Gastrocnemius medialis (tissue), 4 donors: Measurements from ENCODE around the gene GABPA. TPM values are rescaled to one million over a fixed set of nuclear protein-coding genes. Genes with fewer than 3 reads are reported as not detected.

Experiments used
- ATAC-seq, 2 donors: fragments of 150-250 bp; one replicate each; pipeline ENCODE4 v1.9.1; 2016
- DNase-seq, 2 donors: peaks; one replicate each; pipeline ENCODE4 v3.0.0-alpha.2; 2019
- H3K27ac ChIP-seq, 4 donors: fragments of 200-600 bp; sonication (generic); 1 replicate in 1 of 4; 2 replicates in 3 of 4; pipeline ENCODE4 v1.5.1; 2016 to 2018; ENCODE audit warnings: mild to moderate bottlenecking in 2 of 4, moderate library complexity in 1 of 4
- H3K27me3 ChIP-seq, 3 donors: fragments of 200-600 bp; sonication (generic) in 2 of 3; 1 replicate in 1 of 3; 2 replicates in 2 of 3; pipeline versions ENCODE4 v1.5.1 to v1.6.0; 2016 to 2019; ENCODE audit warnings: mild to moderate bottlenecking in 1 of 3, moderate library complexity in 1 of 3
- H3K36me3 ChIP-seq, 2 donors: fragments of 200-600 bp; sonication (generic) in 1 of 2; one replicate each; pipeline ENCODE4 v1.5.1; 2017 to 2018
- H3K4me1 ChIP-seq, 2 donors: fragments of 200-600 bp; sonication (generic) in 1 of 2; one replicate each; pipeline ENCODE4 v1.5.1; 2016 to 2017; ENCODE audit warnings: mild to moderate bottlenecking in 2 of 2
- H3K4me3 ChIP-seq, 4 donors: fragments of 200-600 bp; sonication (generic) in 3 of 4; 1 replicate in 1 of 4; 2 replicates in 3 of 4; pipeline ENCODE4 v1.5.1; 2016 to 2019; ENCODE audit warnings: mild to moderate bottlenecking in 2 of 4
- H3K9me3 ChIP-seq, 3 donors: fragments of 200-600 bp; sonication (generic) in 2 of 3; 1 replicate in 1 of 3; 2 replicates in 2 of 3; pipeline ENCODE4 v1.5.1; 2016 to 2019
- POLR2A ChIP-seq, 2 donors: fragments of 450-650 bp; IDR thresholded peaks; one replicate each; pipeline ENCODE4 v1.6.1; 2017; ENCODE audit warnings: antibody characterized with exemption in 2 of 2, mild to moderate bottlenecking in 2 of 2, moderate library complexity in 2 of 2
- in situ Hi-C, 4 donors: fragments of 200-750 bp; cut with MboI; loops; one replicate each; pipeline versions ENCODE4 v1.15.0 to v1.8.0; 2017; ENCODE audit warnings: low sequenced_read_pairs in 4 of 4
- intact Hi-C: fragments of 100-400 bp; cut with DNase I; formaldehyde crosslinking; loops from one replicate; pipeline ENCODE4 v1.15.1; 2023; ENCODE audit warnings: low total_unique reads
- total RNA-seq, 4 donors: library from RNA; depleted of rRNA; stranded (reverse); fragments of >200 nt; gene quantifications; one replicate each; pipeline versions ENCODE4 v1.1.0 to v1.2.3, GENCODE V29; 2016
- TF ChIP-seq, protein P1 (sequence below), 5 experiments: fragments of 450-650 bp in 3 of 5; fragments of 200-600 bp in 2 of 5; sonication (generic) in 2 of 5; IDR thresholded peaks in 4 of 5; conservative IDR thresholded peaks in 1 of 5; 1 replicate in 4 of 5; 2 replicates in 1 of 5; pipeline ENCODE4 v1.5.1; 2016 to 2019; ENCODE audit warnings: antibody characterized with exemption in 5 of 5, mild to moderate bottlenecking in 3 of 5, moderate library complexity in 3 of 5

Gene GABPA
- total RNA-seq, 4 donors from 2014 or later, result 10.6 to 26.2 (median 15.5) TPM

DNA sequence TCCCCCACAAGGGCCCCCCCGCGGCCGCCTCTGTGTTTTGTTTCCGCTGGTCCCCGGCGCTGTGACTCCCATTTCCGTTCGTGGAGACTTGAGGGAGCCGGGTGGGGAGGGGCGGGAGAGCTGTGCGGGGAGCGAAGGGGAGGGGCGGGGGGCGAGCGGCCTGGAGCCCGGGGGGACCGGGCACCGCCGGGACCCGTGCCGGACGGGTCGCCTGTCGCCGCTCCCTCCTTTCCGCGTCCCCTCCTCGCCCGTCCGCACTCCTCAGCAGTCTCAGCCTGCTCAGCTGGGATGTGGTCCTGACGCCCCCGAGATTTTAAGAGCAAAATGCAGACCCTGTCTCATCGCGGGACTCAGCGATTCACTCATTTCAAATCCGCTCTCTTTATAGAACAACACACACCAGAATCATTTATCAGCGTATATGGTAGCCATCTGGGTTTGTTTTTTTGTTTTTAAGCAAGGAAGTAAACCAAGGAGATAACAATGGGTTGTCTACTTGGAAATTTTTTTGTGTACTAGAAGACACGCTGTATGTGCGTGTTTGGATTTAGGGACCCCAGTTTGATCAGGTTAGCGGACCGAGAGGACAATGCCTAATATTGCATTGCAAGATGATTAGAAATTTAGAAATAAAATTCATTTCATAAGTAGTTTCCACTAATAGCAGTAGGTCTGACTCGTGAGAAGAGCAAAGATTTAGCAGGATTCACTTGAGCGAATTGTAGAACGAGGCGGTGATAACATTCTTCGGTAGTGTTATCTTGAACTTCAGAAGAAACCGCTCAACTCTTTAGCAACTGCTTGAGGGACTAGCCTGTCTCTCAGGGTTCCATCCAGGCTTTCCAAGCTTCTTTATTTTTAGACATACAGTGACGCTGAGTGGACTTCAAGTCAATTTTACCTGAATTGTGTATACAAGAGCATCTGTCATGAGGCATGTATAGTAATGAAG is 1.1 kb downstream of the GABPA start:
- peak overlapping the region; percentile 94 to 99 (median 98) for H3K27ac ChIP-seq
- no peaks in the 10 kb centered on the region for H3K9me3 ChIP-seq
- intact Hi-C loops, result loop anchor here (1.0 to 2.0 kb wide), 2 partner anchors 129 to 1109 kb away; partner anchors contain the start of genes ADAMTS1 and MRPL39
- peaks cover 52 to 53% of the 10 kb centered on the region in 2 donors for H3K4me1 ChIP-seq
- H3K27me3 ChIP-seq, result no peaks in the 10 kb centered on the region
- peak; percentile 64 to 69 for ATAC-seq
- peak; percentile 83 to 89 for DNase-seq
- in situ Hi-C loops, result loop anchor here in 1 of 4 donors (10.0 kb wide), 1 partner anchor 131 kb away; the partner anchor contains the start of gene MRPL39
- peak overlapping the region; percentile 81 to 98 (median 92) for H3K4me3 ChIP-seq
- no peaks in the 10 kb centered on the region for H3K36me3 ChIP-seq
- no peak for TF ChIP-seq POLR2A (IDR thresholded peaks at IDR 0.05)
- TF ChIP-seq, protein P1, sequence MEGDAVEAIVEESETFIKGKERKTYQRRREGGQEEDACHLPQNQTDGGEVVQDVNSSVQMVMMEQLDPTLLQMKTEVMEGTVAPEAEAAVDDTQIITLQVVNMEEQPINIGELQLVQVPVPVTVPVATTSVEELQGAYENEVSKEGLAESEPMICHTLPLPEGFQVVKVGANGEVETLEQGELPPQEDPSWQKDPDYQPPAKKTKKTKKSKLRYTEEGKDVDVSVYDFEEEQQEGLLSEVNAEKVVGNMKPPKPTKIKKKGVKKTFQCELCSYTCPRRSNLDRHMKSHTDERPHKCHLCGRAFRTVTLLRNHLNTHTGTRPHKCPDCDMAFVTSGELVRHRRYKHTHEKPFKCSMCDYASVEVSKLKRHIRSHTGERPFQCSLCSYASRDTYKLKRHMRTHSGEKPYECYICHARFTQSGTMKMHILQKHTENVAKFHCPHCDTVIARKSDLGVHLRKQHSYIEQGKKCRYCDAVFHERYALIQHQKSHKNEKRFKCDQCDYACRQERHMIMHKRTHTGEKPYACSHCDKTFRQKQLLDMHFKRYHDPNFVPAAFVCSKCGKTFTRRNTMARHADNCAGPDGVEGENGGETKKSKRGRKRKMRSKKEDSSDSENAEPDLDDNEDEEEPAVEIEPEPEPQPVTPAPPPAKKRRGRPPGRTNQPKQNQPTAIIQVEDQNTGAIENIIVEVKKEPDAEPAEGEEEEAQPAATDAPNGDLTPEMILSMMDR (IDR thresholded peaks at IDR 0.05 in 4 of 5, conservative IDR thresholded peaks at IDR 0.05 in 1 of 5), result no peak

DNA sequence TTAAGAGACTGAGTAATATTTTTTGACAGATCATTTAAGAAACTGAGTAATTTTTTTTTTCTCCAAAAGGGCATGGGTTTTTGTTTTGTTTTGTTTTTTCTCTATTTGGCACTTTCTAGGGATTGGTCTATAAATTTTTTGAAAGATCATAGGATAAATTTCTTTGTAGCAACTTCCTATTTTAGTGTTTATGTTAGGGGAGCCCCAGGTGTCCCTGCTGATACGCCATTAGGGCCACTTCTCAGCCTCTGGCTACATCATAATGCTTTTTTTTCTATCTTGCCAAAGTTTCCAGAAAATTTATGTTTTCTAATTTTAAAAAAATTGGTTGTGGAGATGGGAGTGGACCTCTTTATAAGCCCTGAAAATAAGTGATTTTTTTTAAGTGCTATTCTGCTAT is 2.6 kb downstream of the GABPA start:
- no peaks in the 10 kb centered on the region for H3K27me3 ChIP-seq
- H3K4me3 ChIP-seq, result peak overlapping the region in 1 of 4 donors; percentile 81
- intact Hi-C loops (no loop called here), in situ Hi-C loops (loop anchor here in 1 of 4 donors (10.0 kb wide), 1 partner anchor 133 kb away; the partner anchor contains the start of gene MRPL39)
- peaks cover 37 to 38% of the 10 kb centered on the region in 2 donors for H3K4me1 ChIP-seq
- H3K9me3 ChIP-seq, result no peaks in the 10 kb centered on the region
- no peaks in the 10 kb centered on the region for H3K36me3 ChIP-seq
- ATAC-seq, result no peak
- DNase-seq, result no peak
- TF ChIP-seq, protein P1 (IDR thresholded peaks at IDR 0.05 in 4 of 5, conservative IDR thresholded peaks at IDR 0.05 in 1 of 5), result no peak
- no peak for TF ChIP-seq POLR2A (IDR thresholded peaks at IDR 0.05)
- H3K27ac ChIP-seq, result peak overlapping the region; percentile 94 to 99 (median 98)

DNA sequence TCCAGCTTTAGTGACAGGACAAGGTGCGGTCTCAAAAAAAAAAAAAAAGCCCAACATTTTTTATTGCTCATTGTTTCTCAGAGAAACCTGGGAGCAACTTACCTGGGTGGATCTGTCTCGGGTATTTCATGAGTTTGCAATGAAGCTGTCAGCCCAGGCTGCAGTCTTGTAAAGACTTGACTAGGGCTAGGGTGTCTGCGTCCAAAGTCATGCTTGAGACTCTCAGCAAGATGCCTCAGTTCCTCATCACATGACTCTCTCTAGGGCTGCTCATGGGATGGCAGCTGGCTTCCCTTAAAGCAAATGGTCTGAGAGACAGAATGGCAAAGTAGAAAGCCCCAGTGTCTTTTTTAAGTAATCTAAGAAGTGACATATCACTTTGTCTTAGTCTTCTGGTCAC is 8.1 kb downstream of the GABPA start:
- in situ Hi-C loops (no loop called here), intact Hi-C loops (no loop called here)
- Histone ChIP-seq H3K4me1 (peaks cover 7 to 8% of the 10 kb centered on the region in 2 donors), H3K27me3 (no peaks in the 10 kb centered on the region), H3K4me3 (no peak overlapping the region), H3K27ac (no peak overlapping the region), H3K36me3 (peaks cover 0 to 11% of the 10 kb centered on the region in 2 donors), H3K9me3 (no peaks in the 10 kb centered on the region)
- DNase-seq (no peak), ATAC-seq (no peak)
- no peak for TF ChIP-seq POLR2A (IDR thresholded peaks at IDR 0.05)
- TF ChIP-seq, protein P1 (IDR thresholded peaks at IDR 0.05 in 4 of 5, conservative IDR thresholded peaks at IDR 0.05 in 1 of 5), result no peak

DNA sequence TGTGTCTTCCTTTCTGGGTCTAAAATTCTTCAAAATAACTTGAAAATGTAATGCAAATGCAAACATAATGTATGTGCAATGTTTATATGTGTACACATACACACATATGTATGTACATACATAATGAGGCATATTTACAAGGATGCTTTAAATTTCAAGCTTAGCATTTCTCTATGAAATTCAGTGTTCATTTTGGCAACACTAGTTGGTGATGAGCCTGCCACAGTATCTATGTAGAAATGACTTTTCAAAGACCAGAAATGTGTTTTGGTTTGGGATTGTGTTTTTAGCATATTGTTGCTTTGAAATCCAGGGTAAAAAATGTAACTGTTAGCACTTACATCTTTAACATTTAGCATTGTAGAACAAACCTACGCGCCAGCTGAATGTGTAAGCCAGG is 10.1 kb downstream of the GABPA start:
- peaks cover 0 to 30% of the 10 kb centered on the region in 2 donors for H3K36me3 ChIP-seq
- TF ChIP-seq, protein P1 (IDR thresholded peaks at IDR 0.05 in 4 of 5, conservative IDR thresholded peaks at IDR 0.05 in 1 of 5), result no peak
- no peak for TF ChIP-seq POLR2A (IDR thresholded peaks at IDR 0.05)
- DNase-seq (no peak), ATAC-seq (no peak)
- no peaks in the 10 kb centered on the region for H3K27me3 ChIP-seq
- no peaks in the 10 kb centered on the region for H3K4me1 ChIP-seq
- intact Hi-C loops, result no loop called here
- no peak overlapping the region for H3K27ac ChIP-seq
- no peak overlapping the region for H3K4me3 ChIP-seq
- in situ Hi-C loops, result no loop called here
- H3K9me3 ChIP-seq, result no peaks in the 10 kb centered on the region
